Mucosa of rectum (tissue), 2 donors: Measurements from ENCODE around the gene KRT83.
"Not testable (repeated sequence)": the region's sequence is repeated elsewhere in the genome, so short reads cannot be mapped to it uniquely, and the experiment has no call there.

Experiments
- H3K27ac ChIP-seq, 2 donors: one replicate each; pipeline ENCODE4 v1.7.0; 2013; ENCODE audit warnings: inconsistent platforms in 2 of 2, low read depth in 2 of 2, low read length in 2 of 2
- H3K27me3 ChIP-seq, 2 donors: one replicate each; pipeline ENCODE4 v1.7.0; 2013; ENCODE audit warnings: low read length in 2 of 2; ENCODE audit not compliant: control insufficient read depth in 2 of 2, insufficient read depth in 2 of 2
- H3K36me3 ChIP-seq, 2 donors: one replicate each; pipeline ENCODE4 v1.7.0; 2013; ENCODE audit warnings: low read length in 2 of 2; ENCODE audit not compliant: control insufficient read depth in 2 of 2, insufficient read depth in 2 of 2
- H3K4me1 ChIP-seq, 2 donors: one replicate each; pipeline ENCODE4 v1.7.0; 2013; ENCODE audit warnings: low read length in 2 of 2, mild to moderate bottlenecking in 1 of 2; ENCODE audit not compliant: control insufficient read depth in 2 of 2, insufficient read depth in 2 of 2
- H3K4me3 ChIP-seq, 2 donors: one replicate each; pipeline ENCODE4 v1.7.0; 2013; ENCODE audit warnings: low read length in 2 of 2
- H3K9ac ChIP-seq, 2 donors: one replicate each; pipeline ENCODE4 v1.7.0; 2013; ENCODE audit warnings: low read length in 2 of 2, low read depth in 1 of 2, mild to moderate bottlenecking in 1 of 2
- H3K9me3 ChIP-seq, 2 donors: one replicate each; pipeline ENCODE4 v1.7.0; 2013; ENCODE audit warnings: low read length in 2 of 2; ENCODE audit not compliant: control insufficient read depth in 2 of 2
- donor health status: healthy.
- donor health status: Normal muscosa, but diverticular disease.

KRT83 gene

GRCh38 chr12:52301721-52302120 lies 19.5 kb downstream of the KRT83 start:
- not testable (repeated sequence) for H3K27me3 ChIP-seq, H3K4me3 ChIP-seq, H3K9me3 ChIP-seq, H3K36me3 ChIP-seq, H3K4me1 ChIP-seq, H3K9ac ChIP-seq, H3K27ac ChIP-seq

- Histone ChIP-seq H3K36me3 (no peaks in the 10 kb centered on the region), H3K27ac (no peak overlapping the region), H3K9me3 (no peaks in the 10 kb centered on the region), H3K9ac (no peak overlapping the region), H3K27me3 (peaks cover 7% of the 10 kb centered on the region in 2 donors), H3K4me3 (no peak overlapping the region), H3K4me1 (no peaks in the 10 kb centered on the region)
Measured at GRCh38 chr12:52300796-52301691, 20.2 kb downstream of the KRT83 start.

- Histone ChIP-seq H3K9me3 (no peaks in the 10 kb centered on the region), H3K27me3 (peaks cover 7% of the 10 kb centered on the region in 2 donors), H3K4me3 (no peak overlapping the region), H3K9ac (no peak overlapping the region), H3K27ac (no peak overlapping the region), H3K4me1 (no peaks in the 10 kb centered on the region), H3K36me3 (no peaks in the 10 kb centered on the region)
Measured at GRCh38 chr12:52298677-52299190, 22.5 kb downstream of the KRT83 start.

- Histone ChIP-seq H3K9ac (no peak overlapping the region), H3K4me1 (no peaks in the 10 kb centered on the region), H3K27ac (no peak overlapping the region), H3K4me3 (no peak overlapping the region), H3K36me3 (no peaks in the 10 kb centered on the region), H3K27me3 (peaks cover 7 to 10% of the 10 kb centered on the region in 2 donors), H3K9me3 (no peaks in the 10 kb centered on the region)
Measured at GRCh38 chr12:52296572-52297215, 24.5 kb downstream of the KRT83 start.

- H3K9ac ChIP-seq = no peak overlapping the region
- H3K27me3 ChIP-seq = peaks cover 10% of the 10 kb centered on the region in 2 donors
- no peaks in the 10 kb centered on the region for H3K36me3 ChIP-seq
- no peaks in the 10 kb centered on the region for H3K9me3 ChIP-seq
- no peak overlapping the region for H3K27ac ChIP-seq
- H3K4me3 ChIP-seq = no peak overlapping the region
- H3K4me1 ChIP-seq = no peaks in the 10 kb centered on the region
Measured at GRCh38 chr12:52295663-52296062, 25.5 kb downstream of the KRT83 start.

GRCh38 chr12:52294803-52295202 lies 26.4 kb downstream of the KRT83 start:
- Histone ChIP-seq H3K4me3 (no peak overlapping the region), H3K9ac (no peak overlapping the region), H3K27me3 (peaks cover 10% of the 10 kb centered on the region in 2 donors)

GRCh38 chr12:52293926-52294325 lies 27.3 kb downstream of the KRT83 start:
- H3K27me3 ChIP-seq = peaks cover 10% of the 10 kb centered on the region in 2 donors
- no peaks in the 10 kb centered on the region for H3K36me3 ChIP-seq
- no peak overlapping the region for H3K9ac ChIP-seq
- no peak overlapping the region for H3K4me3 ChIP-seq
- H3K4me1 ChIP-seq = no peaks in the 10 kb centered on the region
- no peaks in the 10 kb centered on the region for H3K9me3 ChIP-seq
- H3K27ac ChIP-seq = no peak overlapping the region

More at GRCh38 chr12:52294803-52295202, 26.4 kb downstream of the KRT83 start:
- Histone ChIP-seq H3K4me1 (no peaks in the 10 kb centered on the region), H3K27ac (no peak overlapping the region), H3K9me3 (no peaks in the 10 kb centered on the region), H3K36me3 (no peaks in the 10 kb centered on the region)

- Histone ChIP-seq H3K9ac (no peak within 1 kb of the TSS), H3K36me3 (no peaks in the 10 kb centered on the region), H3K27me3 (peaks cover 3 to 5% of the 10 kb centered on the region in 2 donors), H3K27ac (no peak within 1 kb of the TSS), H3K4me3 (no peak within 1 kb of the TSS), H3K9me3 (no peaks in the 10 kb centered on the region), H3K4me1 (no peaks in the 10 kb centered on the region)
Measured at GRCh38 chr12:52291267-52291935, 29.8 kb downstream of the KRT83 start, which contains the start of gene KRT81. TSS of gene KRT81 (minus strand) at chr12:52291534. CDS start at chr12:52291465, 69 bp downstream.

GRCh38 chr12:52290483-52291134 lies 30.6 kb downstream of the KRT83 start:
- not testable (repeated sequence) for H3K27ac ChIP-seq, H3K36me3 ChIP-seq, H3K27me3 ChIP-seq, H3K9ac ChIP-seq, H3K9me3 ChIP-seq, H3K4me3 ChIP-seq, H3K4me1 ChIP-seq
